ENCODE data around the gene SLC16A13. TPM values are rescaled to one million over a fixed set of nuclear protein-coding genes. Genes with fewer than 3 reads are reported as not detected.
A peak's percentile ranks its signal among the peaks of the same experiment; 100 is the strongest.

Gene SLC16A13
- total RNA-seq, 1 experiment from 2014 or later, result 0.63 TPM

DNA sequence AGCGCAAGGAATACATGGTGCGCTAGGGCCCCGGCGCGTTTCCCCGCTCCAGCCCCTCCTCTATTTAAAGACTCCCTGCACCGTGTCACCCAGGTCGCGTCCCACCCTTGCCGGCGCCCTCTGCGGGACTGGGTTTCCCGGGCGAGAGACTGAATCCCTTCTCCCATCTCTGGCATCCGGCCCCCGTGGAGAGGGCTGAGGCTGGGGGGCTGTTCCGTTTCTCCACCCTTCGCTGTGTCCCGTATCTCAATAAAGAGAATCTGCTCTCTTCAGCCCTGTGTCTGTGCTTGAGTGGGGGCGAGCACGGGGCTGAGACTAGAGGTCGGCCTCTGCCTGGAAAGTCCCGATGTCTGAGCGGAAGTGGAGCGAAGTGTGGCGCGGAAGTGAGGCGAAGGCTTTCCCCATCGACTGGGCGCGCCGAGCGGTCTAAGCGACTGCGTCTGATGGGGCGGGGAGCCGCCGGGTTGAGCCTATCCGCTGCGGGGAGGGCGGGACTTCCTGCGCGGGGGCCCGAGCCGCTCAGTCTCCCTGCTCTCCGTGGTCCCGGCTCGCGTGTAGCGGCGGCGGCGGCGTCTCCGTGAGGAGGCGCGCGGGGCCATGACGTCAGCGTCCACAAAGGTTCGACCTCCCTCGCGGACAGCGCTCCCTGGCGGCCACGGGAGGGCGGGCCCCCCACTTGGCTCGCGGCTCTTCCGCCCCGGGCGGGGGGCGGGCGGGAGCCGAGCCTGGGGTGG lies 21.4 kb upstream of the SLC16A13 start:
- peak; percentile 95 for DNase-seq (ENCODE audit: low read depth)

DNA sequence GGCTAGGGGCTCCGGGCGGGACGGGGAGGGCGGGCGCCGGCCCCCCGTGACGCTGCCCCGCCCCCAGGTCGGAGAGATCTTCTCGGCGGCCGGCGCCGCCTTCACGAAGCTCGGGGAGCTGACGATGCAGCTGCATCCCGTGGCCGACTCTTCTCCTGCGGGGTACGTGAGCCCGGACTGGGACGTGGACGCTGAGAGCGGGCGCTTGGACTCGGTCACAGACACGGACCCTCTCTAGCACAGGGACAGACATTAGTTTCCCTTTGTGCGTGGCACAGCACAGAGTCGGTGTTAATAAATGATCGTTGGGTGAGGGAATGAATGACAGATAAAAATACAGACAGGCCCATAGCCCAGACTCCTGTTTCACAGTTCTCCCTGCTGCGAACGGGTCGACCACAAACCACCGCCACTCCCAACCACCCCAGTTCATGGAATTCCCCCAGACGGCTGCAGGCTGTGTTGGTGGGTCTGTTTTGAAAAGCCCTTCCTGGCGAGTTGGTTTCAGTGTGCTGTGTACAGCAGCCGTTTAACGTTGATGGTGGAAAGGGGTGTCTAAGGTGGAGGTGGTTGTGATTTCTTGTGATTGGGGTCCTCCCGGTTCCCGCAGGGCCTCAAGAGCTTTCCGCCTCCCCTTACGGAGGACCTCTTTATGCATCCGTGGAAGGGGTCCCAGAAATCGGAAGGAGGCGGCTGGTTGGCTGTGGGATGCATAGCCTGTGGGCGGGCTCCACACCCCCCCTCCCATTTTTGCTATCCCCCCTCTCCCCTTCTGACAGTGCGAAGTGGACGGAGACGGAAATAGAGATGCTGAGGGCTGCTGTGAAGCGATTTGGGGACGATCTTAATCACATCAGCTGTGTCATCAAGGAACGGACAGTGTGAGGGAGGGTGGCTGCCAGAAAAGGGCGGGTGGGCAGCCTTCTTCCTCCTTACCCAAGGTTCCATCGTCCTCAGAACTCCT lies 20.5 kb upstream of the SLC16A13 start:
- DNase-seq (ENCODE audit: low read depth), result peak; percentile 47

DNA sequence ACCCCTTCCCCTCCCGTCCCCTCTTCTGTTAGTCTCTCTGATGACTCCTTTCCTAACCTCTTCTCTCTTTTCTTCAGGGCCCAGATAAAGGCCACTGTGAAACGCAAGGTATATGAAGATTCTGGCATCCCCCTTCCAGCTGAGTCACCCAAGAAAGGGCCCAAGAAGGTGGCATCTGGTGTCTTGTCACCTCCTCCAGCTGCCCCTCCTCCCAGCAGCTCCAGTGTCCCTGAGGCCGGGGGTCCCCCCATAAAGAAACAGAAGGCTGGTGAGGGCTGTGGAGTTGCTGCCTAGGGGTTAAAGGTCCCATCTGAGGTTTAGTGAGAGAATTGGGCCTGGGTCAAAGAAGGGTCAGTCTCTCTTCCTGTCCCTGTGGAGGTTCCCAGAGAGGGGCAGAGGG lies 19.4 kb upstream of the SLC16A13 start:
- no peak for DNase-seq (ENCODE audit: low read depth)

DNA sequence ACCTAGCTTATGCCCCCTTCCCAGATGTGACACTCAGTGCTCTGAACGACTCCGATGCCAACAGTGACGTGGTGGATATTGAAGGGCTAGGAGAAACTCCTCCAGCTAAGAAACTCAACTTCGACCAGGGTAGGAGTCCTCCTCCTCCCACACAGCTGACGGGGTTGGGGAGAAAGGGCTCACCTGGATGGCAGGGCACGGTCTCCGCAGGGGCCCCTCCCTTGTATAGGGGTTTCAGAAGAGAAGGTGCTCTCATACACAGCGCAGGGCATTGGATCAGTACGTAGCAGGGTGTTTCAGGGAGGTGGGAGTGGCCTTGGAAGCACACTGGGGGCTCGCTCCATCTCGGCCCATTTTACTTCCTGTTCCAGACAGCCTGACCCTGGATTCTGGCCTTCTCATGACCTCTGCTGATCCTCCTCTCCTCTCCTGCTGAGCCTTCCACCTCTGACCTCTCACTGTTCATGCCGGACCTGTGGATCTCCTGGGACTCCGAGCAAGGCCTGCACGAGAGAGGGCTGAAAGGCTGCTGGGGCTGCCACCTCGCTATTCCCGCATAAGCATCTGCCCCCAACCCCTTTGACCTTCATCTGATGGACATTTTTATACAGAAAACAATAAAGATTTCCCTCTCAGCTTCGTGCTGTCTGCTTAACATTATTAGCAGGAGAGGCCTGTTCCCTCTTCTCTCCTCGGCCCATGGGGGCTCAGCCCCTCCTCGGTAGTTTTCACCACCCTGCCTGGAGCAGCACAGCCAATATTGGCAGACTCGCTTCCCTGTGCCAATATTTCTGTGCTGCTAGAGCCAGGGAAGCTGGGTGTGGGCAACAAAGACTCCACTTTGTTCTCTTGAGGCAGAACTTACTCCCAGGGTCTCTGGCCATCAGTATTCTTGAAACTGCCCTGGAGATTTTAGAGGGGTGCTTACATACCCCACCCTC lies 18.7 kb upstream of the SLC16A13 start:
- no peak for DNase-seq (ENCODE audit: low read depth)

DNA sequence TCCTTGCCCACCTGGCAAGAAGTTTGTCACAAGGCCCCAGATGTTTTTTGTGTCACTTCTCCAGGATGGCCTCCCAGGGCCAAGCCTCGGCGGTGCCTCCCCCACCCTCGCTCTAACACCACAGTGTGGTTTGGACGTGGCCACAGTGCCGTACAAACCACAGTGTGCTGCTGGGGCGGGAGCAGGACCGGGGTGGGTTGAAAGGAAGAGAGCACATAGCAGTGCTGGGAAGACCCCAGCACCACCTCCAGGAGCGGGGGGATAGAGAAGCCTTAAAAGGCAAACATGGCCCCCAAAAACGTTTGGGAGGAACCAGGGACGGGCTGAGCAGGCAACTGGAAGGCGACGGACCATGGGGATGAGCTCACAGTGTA lies 18.0 kb upstream of the SLC16A13 start:
- DNase-seq (ENCODE audit: low read depth), result no peak

DNA sequence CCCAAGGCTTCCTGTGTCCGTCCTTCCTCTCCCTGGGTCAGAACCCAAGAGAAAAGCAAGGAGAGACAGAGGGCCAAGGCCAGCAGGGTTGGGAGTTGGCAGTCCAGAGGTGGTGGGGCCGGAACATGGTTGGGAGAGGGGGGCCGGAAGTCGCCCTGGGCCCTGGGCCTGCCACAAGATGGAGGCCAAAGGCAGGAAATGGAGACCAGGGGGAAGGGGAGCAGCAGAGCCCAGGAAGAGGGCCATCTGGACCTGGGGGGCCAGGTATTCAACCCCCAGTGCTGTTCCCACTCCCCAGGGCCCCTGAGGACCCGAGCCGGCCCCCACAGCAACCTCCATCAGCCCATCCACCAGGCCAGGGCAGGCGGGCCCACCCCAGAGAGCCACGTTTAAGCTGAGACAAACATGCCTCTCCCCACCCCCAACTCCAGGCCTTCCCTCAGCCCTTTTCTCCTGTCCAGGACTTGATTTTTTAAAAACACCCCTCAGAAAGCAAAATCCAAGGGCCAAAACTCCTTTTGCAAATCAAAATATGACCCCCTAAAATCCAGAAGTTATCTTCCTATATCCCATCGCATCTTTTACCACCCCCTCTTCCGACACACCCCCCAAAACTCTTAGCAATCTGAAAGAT lies 17.4 kb upstream of the SLC16A13 start:
- DNase-seq (ENCODE audit: low read depth), result no peak

DNA sequence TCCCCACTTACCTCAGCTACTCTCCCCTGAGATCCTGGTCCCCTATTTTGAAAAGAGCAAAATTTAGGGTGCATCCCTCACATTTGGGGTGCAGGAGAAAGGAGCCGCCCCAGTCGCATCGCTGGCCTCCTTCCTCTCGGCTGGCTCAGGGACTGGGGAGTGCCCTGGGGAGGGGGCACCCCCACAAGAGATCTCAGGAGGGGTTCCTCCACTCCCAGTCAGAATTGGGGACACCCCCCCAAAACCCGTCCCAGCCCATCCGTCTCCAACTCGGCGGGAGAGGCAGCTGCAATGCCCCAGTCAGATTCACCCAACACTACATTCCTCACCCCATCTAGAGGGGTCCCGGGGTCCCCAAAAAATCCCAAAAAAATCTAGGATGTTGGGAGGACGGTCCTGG lies 16.4 kb upstream of the SLC16A13 start:
- no peak for DNase-seq (ENCODE audit: low read depth)

DNA sequence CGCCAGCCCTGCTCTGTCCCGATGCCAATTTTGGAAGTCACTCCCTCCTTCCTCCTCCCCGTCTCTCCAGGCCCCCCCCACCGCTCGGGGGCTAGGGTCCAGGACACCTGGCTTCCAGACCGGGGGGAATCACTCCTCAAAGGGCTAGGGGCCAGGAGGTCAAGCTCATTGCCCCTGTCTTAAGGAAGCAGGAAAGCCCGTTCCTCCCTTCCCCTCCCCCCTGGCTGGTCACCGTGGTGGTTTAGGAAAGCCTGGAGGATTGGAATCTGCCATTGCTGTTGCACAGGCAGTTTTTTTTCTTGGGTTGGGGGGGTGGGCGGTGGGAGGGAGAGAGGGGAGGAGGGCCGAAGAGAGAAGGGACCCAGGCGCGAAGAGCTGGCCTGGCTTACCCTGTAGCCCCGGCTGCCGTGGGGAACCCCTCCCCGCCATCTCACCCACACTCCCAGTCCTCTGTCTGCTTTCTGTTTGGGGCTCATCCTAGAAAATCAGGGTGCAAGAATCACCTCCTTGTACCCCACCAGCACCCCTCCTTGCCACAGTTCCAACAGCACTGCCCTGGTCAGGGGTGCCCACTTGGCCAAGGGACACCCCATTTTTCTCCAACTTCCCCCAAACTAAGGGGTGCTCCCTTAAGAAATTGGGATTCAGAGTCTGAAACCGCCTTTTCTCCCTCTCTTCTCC lies 15.8 kb upstream of the SLC16A13 start:
- DNase-seq (ENCODE audit: low read depth), result peak; percentile 41

DNA sequence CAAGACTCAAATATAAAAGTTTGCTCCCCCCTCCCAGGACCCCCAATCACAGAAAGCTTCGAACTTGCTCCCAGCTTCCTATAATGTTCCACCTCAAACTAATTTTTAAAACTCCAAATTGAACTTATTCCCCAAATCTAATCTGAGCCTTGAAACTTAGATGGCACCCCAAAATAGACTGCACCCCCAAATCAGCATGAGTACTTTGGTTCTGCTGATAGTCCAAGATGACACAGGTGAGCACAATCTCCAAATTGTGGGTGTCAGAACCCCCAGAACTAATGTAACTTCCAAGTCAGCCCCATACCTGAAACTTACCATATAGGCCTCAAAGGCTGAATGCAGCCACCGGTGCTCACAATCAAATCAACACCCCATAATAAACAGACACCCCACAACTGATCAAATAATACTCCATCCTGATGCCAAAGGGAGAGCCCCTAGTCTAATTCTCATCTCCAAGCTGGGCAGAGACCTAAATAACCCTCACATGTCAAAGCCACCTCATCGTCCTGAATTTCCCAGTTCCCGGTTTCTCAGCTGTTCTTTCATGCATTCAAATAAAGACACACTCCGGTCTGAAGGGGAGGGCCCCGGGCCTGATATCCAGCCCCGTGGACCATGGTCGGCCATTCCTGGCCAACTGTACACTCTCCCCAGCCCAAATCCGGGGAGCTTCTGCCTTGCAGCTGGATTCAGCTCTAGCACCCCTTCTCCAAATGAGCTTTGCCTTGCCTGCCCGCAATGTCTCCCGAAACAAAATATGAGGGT lies 14.7 kb upstream of the SLC16A13 start:
- DNase-seq (ENCODE audit: low read depth), result no peak

DNA sequence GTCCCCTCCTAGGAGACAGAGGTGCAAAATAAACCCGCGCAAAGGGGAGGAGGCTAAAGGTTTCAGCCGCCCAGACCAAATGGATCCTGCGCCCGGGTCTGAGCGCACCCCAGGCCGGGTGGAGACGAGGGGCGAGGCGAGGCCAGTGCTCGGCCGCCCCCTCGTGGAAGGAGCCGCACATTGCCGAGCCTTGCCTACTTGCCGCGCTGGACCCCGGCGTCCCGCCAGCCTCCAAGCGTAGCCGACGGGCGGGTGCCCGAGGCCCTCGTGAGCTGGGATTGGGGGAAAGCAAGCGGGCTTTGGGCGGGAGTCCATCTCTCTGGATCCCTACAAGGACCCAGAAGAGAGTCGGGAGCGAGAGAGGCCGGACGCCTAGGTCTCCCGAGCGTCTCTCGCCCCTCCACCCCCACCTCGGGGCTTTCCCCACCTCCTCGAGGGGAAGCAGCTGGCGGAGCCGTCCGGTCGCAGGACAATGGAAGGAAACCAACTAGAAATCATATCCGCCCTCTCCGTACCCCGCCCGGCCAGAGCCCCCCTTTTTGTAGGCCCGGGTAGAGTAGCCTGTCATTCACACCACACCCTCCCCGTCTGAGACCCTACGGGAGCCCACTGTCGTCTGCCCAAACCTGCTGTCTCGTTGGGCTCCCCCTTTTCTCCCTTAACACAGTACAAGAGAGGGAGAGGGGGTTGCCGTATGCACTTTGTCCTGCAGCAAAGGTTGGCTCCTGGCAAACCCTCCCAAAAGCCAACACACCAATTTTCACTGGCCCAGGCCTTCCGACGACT lies 13.6 kb upstream of the SLC16A13 start:
- DNase-seq (ENCODE audit: low read depth), result peak; percentile 57

DNA sequence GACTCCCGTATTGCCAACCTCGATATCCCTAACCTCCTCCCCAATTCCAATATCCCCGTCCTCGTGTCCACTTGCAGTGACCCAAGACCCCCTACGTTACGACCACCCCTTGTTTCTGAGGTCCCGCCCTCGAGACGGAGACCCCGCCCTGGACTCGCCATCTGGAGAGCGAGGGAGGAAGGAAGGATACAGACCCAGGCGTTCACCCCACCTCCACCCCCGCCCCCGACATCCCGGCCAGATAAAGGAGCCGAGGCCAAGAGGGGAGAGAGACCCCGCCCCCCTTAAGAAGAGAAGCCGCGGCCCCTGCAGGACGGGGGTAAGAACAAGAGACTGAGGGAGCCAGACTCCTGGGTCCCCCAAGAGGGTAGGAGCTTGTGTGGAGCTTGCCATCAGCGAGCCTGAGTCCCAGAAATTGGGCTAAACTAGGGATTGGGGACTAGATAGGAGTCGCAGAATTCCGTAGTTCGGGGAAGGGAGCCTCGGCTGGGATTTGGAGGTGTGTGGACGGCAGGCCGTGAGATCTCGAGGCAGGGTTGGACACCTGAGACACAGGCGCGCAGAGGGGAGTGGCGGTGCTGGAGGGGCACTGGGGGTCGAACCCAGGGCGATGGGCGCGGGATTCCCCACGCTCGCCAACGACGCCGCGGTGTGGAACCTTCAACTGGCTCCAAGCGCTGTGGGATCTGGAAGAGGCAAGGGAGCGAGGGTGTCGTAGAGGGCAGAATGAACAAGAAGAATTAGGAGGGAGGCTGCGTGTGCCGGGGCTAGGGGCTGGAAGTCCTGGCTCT lies 12.8 kb upstream of the SLC16A13 start, which contains the start of gene BCL6B:
BCL6B (plus strand) TSS at position 270 of the 791 bp plus-strand sequence. CDS start 622 bp downstream, outside the sequence.
- no peak for DNase-seq (ENCODE audit: low read depth)

DNA sequence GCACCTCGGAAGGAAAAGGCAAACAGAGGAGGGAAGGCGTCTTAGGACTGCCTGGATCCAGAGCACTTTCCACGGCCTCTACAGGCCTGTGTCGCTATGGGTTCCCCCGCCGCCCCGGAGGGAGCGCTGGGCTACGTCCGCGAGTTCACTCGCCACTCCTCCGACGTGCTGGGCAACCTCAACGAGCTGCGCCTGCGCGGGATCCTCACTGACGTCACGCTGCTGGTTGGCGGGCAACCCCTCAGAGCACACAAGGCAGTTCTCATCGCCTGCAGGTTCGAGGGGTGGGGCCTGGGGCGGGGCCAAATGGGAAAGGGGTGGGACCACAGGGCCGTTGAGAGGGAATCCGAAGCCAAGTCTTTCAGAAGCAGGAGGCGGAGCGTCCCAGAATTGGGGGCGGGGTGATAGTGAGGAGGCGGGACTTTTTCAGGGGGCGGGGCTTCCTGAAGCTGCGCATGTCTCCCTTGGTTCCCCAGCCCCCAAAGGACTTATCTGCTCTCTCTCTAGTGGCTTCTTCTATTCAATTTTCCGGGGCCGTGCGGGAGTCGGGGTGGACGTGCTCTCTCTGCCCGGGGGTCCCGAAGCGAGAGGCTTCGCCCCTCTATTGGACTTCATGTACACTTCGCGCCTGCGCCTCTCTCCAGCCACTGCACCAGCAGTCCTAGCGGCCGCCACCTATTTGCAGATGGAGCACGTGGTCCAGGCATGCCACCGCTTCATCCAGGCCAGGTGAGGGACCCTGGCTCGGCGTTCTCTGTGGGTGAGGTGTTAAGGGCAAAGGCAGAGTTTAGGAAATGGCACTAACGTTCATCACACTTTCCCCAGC lies 12.0 kb upstream of the SLC16A13 start:
- peak; percentile 60 for DNase-seq (ENCODE audit: low read depth)

DNA sequence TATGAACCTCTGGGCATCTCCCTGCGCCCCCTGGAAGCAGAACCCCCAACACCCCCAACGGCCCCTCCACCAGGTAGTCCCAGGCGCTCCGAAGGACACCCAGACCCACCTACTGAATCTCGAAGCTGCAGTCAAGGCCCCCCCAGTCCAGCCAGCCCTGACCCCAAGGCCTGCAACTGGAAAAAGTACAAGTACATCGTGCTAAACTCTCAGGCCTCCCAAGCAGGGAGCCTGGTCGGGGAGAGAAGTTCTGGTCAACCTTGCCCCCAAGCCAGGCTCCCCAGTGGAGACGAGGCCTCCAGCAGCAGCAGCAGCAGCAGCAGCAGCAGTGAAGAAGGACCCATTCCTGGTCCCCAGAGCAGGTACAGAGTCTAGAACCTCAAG lies 11.4 kb upstream of the SLC16A13 start:
- DNase-seq (ENCODE audit: low read depth), result no peak

DNA sequence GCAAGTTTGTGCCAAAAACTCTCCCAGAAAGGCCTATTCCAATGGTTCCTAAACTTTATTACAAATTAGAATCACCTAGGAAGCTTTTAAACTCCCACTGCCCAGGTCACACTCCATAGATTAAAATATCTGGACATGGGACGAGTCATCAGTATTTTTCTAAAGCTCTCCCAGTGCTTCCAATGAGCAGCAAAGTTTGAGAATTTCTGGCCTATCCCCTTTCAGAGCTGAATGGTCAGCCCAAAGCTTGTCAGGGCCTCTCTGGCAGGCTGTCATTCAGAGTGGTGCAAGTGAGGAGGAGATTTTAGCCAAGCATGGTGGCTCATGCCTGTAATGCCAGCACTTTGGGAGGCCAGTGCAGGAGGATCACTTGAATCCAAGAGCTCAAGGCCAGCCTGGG lies 10.6 kb upstream of the SLC16A13 start:
- DNase-seq (ENCODE audit: low read depth), result no peak

DNA sequence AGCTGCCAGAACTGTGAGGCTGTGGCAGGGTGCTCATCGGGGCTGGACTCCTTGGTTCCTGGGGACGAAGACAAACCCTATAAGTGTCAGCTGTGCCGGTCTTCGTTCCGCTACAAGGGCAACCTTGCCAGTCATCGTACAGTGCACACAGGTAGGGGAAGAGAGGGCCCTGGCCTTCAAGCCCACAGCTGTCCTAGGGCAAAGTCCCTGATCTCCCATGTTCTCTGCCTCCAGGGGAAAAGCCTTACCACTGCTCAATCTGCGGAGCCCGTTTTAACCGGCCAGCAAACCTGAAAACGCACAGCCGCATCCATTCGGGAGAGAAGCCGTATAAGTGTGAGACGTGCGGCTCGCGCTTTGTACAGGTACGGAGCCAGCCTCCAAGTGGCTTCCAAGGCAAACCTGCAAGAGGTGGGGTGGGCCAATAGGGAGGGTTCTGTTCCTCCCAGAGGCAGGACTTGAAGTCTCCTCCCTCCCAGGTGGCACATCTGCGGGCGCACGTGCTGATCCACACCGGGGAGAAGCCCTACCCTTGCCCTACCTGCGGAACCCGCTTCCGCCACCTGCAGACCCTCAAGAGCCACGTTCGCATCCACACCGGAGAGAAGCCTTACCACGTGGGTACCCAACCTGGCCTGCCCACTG lies 9.2 kb upstream of the SLC16A13 start:
- no peak for DNase-seq (ENCODE audit: low read depth)

DNA sequence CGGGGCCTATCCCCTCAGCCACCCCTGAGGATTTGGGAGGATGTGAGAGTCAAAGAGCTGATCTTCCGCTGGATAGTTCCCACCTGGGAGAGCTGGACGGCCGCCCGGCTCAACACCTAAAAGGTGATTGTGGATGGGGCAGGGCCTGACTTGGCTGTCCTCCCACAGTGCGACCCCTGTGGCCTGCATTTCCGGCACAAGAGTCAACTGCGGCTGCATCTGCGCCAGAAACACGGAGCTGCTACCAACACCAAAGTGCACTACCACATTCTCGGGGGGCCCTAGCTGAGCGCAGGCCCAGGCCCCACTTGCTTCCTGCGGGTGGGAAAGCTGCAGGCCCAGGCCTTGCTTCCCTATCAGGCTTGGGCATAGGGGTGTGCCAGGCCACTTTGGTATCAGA lies 8.5 kb upstream of the SLC16A13 start:
- no peak for DNase-seq (ENCODE audit: low read depth)

DNA sequence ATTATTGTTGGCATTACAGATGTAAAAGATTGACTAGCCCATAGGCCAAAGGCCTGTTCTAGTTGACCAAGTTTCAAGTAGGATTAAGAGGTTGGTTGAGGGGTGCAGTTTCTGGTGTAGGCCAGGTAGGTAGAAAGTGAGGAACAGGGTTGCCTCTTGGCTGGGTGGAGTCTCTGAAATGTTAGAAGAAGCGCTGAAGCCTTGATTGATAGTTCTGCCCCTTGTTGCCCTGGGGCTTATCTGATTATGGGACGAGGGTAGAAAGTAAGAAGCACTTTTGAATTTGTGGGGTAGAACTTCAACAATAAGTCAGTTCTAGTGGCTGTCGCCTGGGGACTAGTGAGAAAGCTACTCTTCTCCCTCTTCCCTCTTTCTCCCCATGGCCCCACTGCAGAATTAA lies 6.7 kb upstream of the SLC16A13 start:
- DNase-seq (ENCODE audit: low read depth), result no peak

Measured in LHCN-M2 (cell line).